Coronary artery (tissue), 2 donors: ENCODE results near the gene ACAD10.
"Not testable (repeated sequence)": the region's sequence is repeated elsewhere in the genome, so short reads cannot be mapped to it uniquely, and the experiment has no call there.

Experiments used
- DNase-seq: peaks from one replicate; pipeline ENCODE4 v3.0.0-alpha.2; 2017; ENCODE audit warnings: low spot score
- H3K27ac ChIP-seq, 2 donors: fragments of 200-600 bp; sonication (generic); one replicate each; pipeline ENCODE4 v1.5.1; 2016 to 2019
- H3K4me3 ChIP-seq: fragments of 200-600 bp; sonication (generic); 2 replicates; pipeline ENCODE4 v1.5.1; 2016; ENCODE audit warnings: mild to moderate bottlenecking, moderate library complexity
- CTCF ChIP-seq: fragments of 200-600 bp; sonication (generic); IDR thresholded peaks from one replicate; pipeline ENCODE4 v1.5.1; 2019; ENCODE audit warnings: antibody characterized with exemption

Gene ACAD10

GRCh38 chr12:111664961-111665865 is 20.6 kb upstream of the ACAD10 start:
- DNase-seq = no peak
- Histone ChIP-seq H3K4me3 (no peak overlapping the region), H3K27ac (no peak overlapping the region)
- TF ChIP-seq CTCF = no peak

DNA sequence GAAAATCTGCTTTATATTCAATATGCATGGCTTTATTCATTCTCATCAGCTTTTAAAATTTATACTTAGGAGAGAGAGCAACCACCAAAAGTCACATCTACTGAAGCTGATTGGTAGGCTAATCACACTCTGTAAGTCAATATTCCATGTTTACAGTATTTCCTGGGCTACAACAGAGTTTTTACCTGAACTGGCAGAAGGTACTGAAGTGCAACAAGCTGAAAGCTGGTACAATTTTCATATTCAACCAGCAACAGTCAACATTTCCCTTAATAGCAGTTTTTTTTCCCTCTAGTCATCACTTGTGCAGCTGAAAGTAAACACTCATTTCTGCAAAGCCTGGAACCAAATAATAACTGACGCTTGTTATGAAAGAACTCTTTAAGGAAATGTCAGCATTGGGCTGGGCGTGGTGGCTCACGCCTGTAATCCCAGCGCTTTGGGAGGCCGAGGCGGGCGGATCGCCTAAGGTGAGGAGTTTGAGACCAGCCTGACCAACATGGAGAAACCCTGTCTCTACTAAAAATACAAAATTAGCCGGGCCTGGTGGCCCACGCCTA is 13.0 kb upstream of the ACAD10 start:
- Histone ChIP-seq H3K27ac (no peak overlapping the region), H3K4me3 (no peak overlapping the region)
- no peak for DNase-seq
- no peak for TF ChIP-seq CTCF

- no peak for TF ChIP-seq CTCF
- Histone ChIP-seq H3K4me3 (no peak overlapping the region), H3K27ac (no peak overlapping the region)
- DNase-seq = no peak
Measured at GRCh38 chr12:111673503-111673902, 12.3 kb upstream of the ACAD10 start.

DNA sequence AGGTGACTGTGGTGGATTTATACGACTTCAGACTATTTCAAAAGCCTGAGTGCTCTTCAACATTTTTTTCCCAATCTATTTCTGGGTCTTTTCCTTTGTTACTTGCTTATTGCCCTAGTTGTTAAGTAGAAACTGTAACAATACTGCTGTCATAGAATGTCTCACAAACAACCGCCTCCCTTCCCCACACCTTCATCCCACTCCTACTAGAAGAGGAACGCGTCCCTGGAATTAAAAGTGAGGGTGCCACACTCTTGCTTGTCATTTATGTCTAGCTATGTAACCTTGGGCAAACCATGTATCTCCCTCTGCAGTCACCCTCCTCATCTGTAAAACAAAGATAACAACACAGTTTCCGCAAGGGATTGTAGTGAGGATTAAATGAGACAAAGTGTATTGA is 8.7 kb upstream of the ACAD10 start:
- TF ChIP-seq CTCF = no peak
- no peak overlapping the region for H3K4me3 ChIP-seq
- no peak for DNase-seq

DNA sequence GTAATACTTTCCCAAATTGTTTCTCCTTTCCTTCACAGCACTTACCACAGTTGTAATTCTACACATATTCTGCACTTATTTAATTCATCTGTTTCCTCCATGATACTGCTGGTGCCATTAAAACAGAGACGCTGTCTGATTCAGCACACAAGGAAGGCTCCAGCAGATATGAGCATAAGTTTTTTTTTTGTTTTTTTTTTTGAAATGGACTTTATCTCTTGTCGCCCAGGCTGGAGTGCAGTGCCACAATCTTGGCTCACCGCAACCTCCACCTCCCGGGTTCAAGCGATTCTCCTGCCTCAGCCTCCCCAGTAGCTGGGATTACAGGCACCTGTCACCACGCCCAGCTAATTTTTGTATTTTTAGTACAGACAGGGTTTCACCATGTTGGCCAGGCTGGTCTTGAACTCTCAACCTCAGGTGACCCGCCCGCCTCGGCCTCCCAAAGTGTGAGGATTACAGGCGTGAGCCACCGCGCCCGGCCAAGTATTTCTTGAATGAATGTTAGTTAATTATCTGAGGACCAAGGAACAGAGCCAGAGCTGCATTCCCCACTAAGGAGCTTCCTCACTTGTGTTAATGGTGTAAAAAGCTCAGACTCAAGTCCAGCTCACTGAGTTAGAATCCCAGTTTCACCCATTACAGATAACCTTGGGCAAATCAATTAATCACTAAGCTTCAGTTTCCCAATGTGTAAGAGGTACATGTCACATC is 1.2 kb upstream of the ACAD10 start:
- Histone ChIP-seq H3K27ac (peak overlapping the region in 1 of 2 donors; percentile 84), H3K4me3 (peak overlapping the region; percentile 92)
- DNase-seq = not testable (repeated sequence)

More for the DNA sequence above, 8.7 kb upstream of the ACAD10 start:
- no peak overlapping the region for H3K27ac ChIP-seq

DNA sequence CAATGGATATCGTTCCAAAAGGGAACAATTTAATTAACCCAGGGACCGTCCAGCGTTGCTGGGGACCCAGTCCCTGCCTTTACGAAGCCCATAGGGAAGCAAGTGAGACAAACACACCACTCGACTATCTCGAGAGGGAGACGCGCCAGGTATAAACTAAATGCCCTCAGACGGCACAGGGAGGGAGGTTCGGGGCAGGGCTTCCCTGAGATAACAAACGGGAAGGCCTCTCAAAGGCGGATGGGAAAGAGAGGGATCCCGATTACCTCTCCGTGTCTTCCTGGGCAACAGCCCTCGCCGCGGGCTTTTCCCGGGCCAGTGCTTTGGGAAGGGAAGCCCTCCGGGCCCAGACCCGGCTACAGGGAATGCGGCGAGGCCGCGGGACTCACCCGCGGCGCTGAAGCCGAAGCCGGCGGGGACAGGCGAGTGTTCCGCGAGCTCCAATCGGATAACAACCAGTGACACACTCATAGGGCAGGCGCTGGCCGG is 487 bp upstream of the ACAD10 start:
- peak overlapping the region; percentile 84 to 86 for H3K27ac ChIP-seq
- no peak for TF ChIP-seq CTCF
- peak overlapping the region; percentile 92 for H3K4me3 ChIP-seq
- DNase-seq = no peak

DNA sequence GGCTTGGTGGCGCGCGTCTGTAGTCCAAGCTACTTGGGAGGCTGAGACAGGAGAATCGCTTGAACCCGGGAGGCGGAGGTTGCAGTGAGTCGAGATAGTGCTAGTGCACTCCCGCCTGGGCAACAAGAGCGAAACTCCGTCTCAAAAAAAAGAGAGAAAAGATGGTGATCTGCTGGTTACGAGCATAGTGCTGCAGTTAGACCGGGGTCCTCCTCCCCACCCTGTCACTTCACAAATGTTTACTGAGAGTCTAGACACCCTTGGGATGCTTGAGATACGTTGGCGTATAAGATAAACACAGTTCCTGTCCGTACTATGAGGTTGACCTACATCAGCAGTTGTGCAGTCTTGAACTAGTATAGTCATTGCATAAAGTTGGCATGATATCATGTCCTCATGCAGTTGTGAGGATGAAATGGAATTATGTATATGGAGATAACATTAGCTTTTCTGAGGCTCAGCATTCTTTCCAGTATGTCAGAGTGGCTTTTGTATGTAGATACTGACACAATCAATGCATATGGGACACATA is 787 bp downstream of the ACAD10 start:
- Histone ChIP-seq H3K27ac (peak overlapping the region; percentile 84 to 86), H3K4me3 (peak overlapping the region; percentile 92)
- no peak for TF ChIP-seq CTCF
- DNase-seq = no peak
